GM19351 (cell line): ENCODE results near the gene FAM209B.
"Not testable (repeated sequence)": the region's sequence is repeated elsewhere in the genome, so short reads cannot be mapped to it uniquely, and the experiment has no call there.

Experiments
- ATAC-seq: cut with Tn5 transposase; IDR thresholded peaks from one replicate; pipeline ENCODE4 v1.9.1; 2021; ENCODE audit warnings: mild to moderate bottlenecking, moderate library complexity; ENCODE audit not compliant: unreplicated experiment

The FAM209B gene, protein sequence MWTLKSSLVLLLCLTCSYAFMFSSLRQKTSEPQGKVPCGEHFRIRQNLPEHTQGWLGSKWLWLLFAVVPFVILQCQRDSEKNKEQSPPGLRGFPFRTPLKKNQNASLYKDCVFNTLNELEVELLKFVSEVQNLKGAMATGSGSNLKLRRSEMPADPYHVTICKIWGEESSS

DNA sequence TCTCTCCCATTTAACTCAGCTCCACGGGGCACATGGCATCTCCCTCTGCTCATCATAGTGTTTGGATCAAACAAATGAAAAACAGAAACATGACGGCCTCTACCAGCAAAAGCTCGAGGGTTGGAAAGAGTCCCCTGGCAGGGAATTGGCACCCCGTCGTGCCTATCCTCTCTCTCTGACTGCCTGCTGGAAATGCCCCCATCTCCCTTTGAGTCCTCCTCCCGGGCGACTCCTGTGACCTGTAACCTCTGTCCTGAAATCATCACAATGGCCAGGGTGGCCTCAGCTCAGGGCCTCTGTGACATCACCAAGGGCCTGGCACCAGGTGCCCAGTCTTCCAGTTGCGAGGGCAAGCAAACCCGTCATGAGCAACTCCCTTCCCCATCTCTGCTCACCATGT, at the start of gene FAM209B:
Gene FAM209B, plus strand, starts transcription at position 301 of the 400 bp plus-strand sequence. Its CDS starts 96 bp downstream, at position 397.
- ATAC-seq = not testable (repeated sequence)

DNA sequence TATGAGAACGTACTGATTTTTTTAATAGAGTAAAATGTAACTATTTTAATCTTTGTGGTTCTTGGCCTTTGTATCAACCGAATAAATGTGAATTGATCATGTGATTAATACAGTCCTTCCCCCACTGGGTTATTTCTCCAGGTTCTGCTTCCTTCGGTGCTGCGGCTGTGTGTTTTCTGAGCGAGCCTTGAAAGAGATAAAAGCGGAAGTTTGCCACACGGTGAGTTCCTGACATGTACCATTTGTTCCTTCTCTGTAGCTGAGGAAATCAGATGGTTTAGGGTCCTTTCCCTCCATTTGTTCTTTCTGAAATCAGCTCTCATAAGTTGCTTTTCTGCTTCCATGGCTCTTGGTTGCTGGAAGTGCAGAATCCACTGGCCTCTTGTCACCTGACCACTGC, 49.1 kb upstream of the FAM209B start:
- no peak for ATAC-seq

DNA sequence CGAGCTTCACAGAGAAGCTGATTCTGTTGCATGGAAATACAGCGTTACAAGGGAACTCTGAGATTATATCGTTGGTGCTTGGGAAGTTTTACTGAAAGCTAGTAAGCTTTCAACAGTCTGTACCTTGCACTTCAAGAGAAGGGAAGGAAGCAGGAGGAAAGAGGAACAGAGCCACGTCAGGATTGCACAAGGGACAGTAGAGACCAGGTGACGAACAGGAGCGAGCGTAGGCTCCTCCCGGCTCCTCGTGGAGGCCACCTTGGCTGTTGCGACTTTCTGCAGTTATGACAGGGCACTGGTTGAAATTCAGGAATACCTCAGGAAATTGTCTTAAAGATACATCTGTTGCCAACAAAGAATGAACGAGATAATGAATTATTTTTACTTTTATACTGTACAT, 45.8 kb upstream of the FAM209B start:
- no peak for ATAC-seq

DNA sequence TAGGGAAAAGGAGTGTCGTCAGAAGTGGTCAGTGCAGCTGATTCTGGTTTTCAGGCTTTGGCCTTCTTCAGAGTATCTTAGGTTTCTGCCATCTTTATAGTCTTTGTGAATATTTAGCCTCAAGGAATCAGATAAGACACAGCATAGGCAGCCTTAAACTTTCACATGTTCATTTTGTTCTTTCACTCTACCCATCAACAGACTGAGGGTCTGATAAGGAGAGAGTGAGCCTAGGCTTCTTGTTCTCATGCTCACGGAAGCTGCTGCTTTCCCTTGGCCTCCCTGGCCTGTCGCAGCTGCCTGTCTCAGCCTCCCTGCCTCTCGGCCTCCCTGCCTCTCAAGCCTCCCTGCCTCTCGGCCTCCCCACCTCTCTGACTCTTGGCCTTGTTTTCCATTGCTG, 44.5 kb upstream of the FAM209B start:
- no peak for ATAC-seq

DNA sequence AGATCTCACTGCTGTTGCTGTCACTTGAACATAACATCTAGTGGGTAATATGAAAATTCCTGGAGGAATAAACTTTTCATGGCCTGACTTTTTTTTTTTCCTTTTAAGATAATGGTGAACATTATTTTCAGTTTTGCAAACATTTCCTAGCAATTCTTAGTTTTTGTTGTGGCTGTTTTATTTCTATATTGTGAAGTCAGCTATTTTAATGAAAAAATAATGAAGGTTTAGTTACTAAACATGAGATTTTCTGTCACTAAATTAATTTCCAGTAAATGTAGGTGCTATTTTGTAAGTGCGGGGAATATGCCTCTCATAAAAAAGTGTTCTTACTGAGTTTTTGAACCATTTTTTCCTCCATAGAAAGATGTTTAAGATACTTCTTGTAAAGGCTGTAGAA, 31.9 kb upstream of the FAM209B start:
- no peak for ATAC-seq

DNA sequence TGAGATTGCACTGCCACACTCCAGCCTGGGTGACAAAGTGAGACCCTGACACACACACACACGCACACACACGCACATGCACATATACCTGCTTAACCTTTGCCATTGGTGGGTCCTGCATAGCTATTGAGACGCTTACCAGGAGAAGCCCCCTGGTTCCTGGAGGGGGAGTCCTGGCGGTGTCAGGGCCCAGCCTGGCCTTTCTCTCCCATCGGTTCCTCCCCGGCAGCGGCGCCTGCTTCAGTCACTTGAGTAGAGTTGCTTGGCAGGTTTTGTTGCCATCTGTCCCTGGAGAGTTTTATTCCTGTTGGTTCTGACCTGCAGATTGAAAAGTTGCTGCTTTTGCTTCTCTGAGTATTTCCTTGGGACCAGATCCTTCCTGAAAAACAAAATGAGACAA, 29.1 kb upstream of the FAM209B start:
- ATAC-seq = no peak

DNA sequence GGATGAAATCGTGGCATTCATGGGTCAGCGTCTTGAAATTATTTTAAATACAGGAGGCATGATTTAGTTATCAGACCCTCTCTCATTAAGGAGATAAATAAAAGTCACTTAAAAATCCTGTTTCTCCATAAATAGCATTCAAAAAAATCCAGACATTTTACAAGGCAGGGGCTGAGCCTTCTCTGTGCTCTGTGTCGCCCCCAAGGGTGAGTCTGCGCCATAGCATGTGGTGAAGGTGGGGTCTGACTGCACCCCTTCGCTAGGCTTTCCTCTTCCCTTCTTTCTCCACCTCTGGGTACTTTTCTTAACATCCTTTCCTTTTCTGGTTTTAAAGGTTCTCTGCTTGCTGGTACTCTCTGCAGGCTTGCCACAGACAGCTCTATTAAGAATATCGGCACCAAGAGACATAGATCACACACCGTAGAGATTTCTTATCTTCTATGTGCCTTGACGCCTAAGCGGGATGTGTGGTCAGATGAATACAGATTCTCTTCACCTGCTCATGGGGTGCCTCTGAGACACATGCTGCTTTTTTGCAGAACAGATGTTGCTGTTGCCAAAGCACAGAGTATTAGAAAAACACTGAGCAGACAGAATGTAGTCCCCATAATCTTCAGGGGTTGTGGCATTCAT, 28.6 kb upstream of the FAM209B start:
- ATAC-seq = no peak

DNA sequence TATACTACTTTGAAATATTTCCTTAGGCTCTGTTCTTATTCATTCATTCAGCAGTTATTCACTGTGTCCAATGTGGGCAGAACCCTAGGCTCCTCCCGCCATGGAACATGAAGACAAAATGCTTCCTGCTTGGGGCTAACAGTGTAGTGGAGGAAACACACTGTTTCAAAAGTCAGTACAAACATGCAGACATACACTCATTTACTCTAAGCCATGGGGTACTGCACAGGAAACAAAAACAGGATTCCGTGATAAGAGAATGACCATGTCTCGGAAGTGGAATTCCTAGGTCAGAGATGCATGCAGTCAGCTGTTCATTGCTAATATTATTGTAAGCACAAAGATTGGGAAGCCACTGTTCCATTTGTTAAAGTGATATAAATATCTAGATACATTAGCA, 26.9 kb upstream of the FAM209B start:
- no peak for ATAC-seq

DNA sequence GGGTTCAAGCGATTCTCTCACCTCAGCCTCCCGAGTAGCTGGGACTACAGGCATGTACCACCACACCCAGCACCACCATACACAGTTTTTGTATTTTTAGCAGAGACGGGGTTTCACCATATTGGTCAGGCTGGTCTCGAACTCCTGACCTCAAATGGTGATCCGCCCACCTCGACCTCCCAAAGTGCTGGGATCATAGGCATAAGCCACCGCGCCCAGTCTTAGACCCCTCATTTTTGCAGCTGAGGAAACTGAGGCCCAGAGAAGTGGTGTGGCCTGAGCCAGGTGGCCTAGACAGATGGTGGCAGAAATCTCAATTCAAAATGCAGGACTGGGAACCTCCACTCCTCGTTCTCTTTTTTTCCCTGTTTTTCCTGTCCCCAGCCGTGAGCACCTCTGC, 21.1 kb upstream of the FAM209B start:
- no peak for ATAC-seq

DNA sequence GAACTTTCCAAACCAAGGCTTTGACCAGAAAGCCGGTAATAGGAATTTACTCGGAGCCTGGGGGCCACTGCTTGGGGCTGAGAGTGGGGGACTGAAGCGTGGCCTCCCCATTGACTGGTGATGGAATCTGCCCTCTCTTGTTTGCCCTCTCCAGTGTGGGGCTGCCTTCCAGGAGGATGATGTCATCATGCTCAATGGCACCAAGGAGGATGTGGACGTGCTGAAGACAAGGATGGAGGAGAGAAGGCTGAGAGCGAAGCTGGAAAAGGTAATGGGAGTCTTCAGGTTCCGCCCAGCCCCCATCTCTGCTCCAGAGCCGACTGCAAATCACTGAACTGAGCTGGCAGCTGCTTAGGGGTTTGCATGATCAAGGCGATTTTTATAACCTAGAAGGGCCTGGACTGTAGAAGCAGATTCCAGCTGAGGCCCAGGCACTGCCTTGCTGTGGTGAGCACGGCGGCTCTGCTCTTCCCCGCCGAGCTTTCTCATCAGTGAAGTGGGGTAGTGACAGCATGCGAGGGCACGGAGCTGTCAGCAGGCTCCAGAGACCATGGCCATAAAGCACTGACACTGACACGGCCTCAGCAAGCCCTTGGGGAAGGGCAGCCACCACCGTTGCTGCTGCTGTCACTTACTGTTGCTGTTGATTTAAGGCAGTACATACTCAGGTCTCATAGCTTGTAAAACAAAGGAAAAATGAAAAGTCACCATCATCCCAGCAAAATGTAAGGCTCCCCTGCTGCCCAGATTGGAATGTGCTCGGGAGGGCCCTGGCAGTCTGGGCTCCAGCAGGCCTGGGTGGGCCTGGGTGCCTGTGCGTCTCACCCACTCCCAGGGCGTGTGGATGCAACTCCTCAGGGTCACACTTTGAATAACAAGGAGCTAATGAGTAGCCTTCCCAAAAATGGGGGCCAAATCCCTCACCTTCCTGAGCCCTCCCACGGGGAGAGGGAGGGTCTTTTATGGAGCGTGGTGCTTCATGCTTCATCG, 19.6 kb upstream of the FAM209B start:
- no peak for ATAC-seq

DNA sequence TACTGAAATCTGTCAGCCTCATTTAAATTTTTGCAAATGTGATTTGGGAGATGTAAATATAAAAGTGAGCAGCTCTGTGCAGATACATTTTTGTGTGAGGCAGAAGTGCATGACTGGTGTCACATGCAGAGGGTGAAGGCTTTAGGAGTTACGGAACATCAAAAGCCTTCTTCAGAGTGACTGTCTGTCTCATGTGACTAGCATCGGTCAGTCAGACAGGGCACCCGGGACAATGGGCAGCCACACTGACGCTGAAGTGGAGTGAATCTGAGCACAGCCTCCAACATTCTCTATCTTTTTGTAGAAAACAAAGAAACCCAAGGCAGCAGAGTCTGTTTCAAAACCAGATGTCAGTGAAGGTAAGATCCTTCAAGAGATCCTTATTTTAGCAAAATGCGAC, 16.4 kb upstream of the FAM209B start:
- no peak for ATAC-seq

DNA sequence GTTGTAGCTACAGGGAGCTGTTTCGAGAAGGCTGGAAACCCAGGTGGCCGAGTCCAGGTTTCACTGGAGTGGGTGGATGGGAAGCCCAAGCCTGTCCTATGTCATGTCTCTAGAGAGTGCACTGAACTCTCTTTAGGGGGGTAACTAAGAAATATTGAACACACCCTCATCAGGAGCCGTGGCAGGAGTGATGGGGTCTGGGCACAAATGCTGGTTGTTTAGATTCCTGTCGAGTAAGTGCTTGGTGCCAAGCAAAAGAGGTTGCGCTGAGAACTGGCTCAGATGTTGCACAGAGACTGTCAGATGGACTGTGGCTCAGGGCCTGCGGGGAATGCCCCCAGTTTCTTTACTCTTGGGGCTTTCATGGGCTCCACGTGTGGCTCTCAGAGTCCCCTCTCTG, 15.8 kb upstream of the FAM209B start:
- no peak for ATAC-seq

DNA sequence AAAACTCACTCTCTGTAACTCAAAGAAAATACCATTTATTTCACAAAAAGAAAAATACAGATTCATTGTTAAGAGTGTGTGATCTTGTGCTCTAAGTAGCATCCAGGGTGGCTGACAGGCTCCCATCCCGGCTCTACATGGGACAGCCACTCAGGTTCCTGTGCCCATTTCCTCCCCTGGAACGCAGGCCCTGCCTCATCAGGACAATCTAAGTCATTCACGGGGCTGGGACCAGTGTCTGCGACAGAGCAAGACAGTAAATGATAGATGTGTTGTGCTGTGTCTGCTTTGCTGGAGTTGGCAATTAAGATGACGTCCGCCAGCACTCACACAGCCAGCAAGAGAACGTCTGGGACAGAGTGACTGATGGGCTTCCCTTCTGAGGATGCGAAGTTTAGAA, 15.4 kb upstream of the FAM209B start:
- no peak for ATAC-seq

DNA sequence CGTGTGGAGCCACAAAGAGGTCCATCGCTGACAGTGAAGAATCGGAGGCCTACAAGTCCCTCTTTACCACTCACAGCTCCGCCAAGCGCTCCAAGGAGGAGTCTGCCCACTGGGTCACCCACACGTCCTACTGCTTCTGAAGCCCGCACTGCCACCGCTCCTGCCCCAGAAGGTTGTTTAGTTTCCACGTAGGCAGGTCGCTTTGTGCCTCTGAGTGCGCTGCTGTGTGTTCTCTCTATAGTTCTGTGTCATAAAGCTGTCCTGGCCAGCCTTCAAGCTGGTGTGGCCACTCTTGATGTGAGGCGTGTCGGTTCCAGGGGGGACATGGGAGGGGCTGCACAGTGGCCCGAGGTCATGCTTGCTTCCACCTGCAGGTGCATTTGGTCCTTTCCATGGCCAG, 14.9 kb upstream of the FAM209B start:
- ATAC-seq = no peak

DNA sequence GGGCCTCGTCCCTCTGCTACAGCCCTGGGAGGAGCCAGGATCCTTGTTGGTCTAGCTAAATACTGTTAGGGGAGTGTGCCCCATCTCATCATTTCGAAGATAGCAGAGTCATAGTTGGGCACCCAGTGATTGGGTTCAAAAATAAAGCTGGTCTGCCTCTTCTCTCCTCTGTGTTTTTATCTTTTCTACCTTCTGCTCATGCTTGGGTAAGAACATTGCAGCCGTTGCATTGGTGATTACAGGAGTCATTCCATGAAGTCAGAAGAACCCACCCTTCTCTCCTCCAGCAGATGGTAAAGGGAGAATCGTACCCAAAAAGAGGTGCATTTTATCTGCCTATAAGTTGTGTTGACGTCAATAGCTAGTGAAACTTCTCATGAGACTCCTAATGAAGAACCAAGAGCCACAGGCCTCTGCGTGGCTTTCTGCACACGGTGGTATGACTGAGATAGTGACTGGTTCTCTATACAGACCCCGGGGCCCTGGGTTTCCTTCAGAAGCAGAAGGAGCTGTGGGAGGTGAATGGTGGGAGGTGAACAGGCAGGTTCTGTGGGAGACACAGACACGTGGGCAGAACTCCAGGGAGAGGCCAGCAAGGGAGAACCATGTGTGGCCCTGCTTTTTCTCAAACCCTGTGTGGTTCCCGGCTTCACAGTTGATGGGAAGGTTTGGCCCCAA, 14.2 kb upstream of the FAM209B start:
- no peak for ATAC-seq

DNA sequence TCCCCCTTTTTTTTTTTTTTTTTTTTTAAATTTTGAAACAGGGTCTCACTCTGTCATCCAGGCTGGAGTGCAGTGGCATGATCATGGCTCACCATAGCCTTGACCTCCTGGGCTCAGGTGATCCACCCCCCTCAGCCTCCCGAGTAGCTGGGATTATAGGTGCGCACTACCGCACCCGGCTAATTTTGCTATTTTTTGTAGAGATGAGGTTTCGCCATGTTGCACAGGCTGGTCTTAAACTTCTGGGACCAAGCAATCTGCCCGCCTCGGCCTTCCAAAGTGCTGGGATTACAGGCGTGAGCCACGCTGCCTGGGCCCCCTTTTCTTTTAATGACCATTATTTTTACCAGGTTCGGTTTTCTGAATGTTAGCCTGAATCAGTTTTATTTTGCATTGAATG, 13.5 kb upstream of the FAM209B start:
- no peak for ATAC-seq

DNA sequence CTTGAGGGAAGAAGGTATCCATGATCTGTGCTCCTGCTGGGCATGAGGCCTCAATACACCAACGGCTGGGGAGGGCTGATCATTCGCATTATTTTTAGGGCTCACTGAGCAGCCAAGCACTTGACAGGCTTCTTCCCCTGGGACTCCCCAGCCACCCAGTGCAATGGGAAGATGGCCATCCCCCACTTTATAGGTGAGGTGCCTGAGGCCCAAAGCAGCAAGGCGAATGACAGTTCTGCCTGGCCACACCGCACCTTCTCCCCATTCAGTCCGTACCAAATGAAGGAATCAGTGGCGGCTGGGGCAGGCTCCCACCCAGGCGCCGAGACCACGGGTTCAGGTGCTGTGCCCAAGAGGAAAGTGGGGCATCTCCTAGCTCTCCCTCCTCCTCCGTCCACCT, 12.9 kb upstream of the FAM209B start:
- no peak for ATAC-seq

DNA sequence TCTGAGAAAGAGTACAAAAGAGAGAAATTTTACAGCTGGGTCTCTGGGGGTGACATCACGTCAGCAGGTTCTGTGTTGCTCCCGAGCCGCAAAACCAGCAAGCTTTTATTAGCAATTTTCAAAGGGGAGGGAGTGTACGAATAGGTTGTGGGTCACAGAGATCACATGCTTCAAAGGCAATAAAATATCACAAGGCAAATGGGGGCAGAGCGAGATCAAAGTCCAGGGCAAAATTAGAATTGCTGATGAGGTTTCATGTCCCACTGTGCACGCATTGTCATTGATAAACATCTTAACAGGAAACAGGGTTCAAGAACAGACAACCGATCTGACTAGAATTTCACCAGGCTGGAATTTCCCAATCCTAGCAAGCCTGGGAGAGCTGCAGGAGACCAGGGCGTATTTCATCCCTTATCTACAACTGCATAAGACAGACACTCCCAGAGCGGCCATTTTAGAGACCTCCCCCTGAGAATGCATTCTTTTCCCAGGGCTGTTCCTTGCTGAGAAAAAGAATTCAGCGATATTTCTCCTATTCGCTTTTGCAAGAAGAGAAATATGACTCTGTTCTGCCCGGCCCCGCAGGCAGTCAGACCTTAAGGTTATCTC, 12.2 kb upstream of the FAM209B start:
- ATAC-seq = not testable (repeated sequence)

DNA sequence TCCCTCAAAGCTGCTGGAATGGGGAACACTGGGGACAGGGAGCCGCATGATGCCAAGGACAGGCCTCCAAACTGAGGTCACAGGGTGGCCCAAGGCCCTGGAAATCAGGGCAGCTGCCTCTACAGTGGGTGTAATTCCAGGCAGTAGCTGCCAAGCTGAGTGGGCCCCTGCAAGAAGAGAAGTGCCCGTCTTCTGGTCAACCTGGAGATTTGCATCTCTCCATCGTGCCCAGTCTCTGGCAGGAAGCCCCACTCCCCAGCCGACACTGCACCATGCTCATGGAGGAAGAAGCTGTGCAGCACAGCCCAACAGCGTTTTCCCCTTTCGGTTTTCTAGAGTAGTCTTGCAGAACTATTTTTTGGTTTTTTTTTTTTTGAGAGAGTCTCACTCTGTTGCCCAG, 10.7 kb upstream of the FAM209B start:
- ATAC-seq = no peak

DNA sequence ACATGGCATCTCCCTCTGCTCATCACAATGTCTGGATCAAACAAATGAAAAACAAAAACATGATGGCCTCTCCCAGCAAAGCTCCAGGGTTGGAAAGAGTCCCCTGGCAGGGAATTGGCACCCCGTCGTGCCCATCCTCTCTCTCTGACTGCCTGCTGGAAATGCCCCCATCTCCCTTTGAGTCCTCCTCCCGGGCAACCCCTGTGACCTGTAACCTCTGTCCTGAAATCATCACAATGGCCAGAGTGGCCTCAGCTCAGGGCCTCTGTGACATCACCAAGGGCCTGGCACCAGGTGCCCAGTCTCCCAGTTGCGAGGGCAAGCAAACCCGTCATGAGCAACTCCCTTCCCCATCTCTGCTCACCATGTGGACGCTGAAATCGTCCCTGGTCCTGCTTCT, 8.6 kb upstream of the FAM209B start, which contains the start of gene FAM209A:
Gene FAM209A, plus strand, starts transcription at position 301 of the 400 bp plus-strand sequence. Its CDS starts 65 bp downstream, at position 366.
- not testable (repeated sequence) for ATAC-seq

DNA sequence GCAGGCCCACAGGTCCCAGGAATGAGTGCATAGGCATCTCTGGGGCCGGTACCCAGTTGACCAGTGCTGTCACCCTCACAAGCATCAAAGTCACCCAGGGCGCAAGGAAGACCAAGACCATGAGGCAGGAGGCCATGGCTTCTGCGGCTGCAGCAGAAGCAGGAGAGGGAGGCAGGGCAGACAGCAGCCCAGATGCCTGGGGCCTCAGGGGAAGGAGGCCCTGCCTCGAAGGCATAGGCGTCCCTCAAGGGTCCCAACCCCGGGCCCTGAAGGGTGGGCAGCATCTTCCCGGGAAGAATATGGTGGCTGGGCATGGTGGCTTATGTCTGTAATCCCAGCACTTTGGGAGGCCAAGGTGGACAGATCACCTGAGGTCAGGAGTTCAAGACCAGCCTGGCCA, 5.5 kb upstream of the FAM209B start:
- ATAC-seq = no peak
